ENCODE results near the gene CLMN. TPM values are rescaled to one million over a fixed set of nuclear protein-coding genes. Genes with fewer than 3 reads are reported as not detected.

Gene CLMN
- polyA plus RNA-seq, 3 donors = 20.9 to 24.0 (median 22.8) TPM

DNA sequence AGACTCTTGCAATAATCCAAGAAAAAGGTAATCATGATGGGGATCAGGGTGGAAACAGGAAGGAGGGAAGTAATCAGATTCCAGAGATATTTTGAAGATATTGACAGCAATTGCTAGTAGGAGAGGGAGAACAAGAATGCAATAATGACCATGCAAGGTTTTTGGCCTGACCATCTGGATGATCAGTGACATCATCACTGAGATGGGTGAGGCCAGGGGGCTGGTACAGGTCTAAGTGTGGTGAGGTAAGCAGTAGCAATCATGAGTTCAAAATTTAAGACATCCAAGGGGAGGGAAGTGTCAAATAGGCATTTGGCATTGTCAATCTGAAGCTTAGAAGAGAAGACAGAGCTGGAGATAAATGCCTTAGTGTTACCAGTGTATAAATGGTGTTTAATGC is 24.8 kb upstream of the CLMN start:
- DNase-seq (ENCODE audit: low read depth in 3 of 3, low spot score in 2 of 3) = no peak

- DNase-seq (ENCODE audit: low read depth in 3 of 3, low spot score in 2 of 3) = no peak
Observed at GRCh38 chr14:95341564-95341963, 21.9 kb upstream of the CLMN start.

- DNase-seq (ENCODE audit: low read depth in 3 of 3, low spot score in 2 of 3) = no peak
Observed at GRCh38 chr14:95341115-95341514, 21.4 kb upstream of the CLMN start.

DNA sequence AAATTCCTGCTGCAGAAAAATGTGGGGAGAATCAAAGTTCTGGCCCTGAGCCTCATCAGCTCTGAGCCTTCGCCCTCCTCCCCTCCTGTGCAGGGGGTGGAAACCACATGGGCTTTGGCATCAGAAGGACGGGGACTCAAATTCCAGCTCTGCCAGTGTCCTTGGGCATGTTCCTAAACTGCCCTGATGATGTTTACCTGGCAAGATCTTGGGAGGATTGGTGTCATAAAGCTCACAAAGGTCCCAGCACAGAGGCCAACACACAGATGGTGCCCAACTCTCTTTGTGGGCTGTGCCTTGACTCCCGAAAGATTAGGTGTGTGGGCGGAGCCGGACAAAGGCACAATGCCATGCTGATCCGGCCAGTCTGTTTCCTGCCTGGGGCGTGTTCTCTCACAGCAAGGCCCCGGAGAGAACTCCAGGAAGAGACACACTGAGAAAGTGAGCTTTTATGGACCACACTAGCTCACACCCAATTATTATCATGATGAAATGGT is 20.5 kb upstream of the CLMN start:
- DNase-seq (ENCODE audit: low read depth in 3 of 3, low spot score in 2 of 3) = no peak

DNA sequence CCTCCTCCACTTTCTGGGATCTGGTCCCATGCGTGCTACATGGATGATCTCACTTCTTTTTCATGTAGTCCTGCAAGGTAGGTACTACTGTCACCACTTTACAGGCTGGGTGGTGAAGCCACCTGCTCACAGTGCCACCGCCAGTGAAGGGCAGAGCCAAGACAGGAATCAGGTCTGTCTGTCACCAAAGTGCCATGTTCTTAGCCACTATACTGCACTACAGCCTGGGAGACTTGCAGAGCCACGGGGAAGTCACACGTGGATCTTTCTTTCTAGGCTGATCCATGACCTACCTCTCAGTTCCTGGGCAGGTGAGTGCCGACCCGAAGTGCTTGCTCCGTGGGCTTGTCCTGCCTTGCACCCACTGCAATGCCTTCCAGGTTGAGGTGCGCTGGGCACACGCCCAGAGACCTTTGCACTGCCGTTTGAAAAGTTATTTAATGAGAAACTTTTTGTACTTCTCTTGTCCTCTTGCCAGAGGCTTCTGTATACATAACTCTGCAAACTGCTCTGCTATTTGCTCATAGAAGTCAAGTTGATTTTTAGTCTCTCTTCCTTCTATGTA is 19.7 kb upstream of the CLMN start:
- no peak for DNase-seq (ENCODE audit: low read depth in 3 of 3, low spot score in 2 of 3)

- no peak for DNase-seq (ENCODE audit: low read depth in 3 of 3, low spot score in 2 of 3)
Observed at GRCh38 chr14:95338436-95338835, 18.7 kb upstream of the CLMN start.

- no peak for DNase-seq (ENCODE audit: low read depth in 3 of 3, low spot score in 2 of 3)
Observed at GRCh38 chr14:95337041-95337595, 17.4 kb upstream of the CLMN start.

- no peak for DNase-seq (ENCODE audit: low read depth in 3 of 3, low spot score in 2 of 3)
Observed at GRCh38 chr14:95336192-95336760, 16.6 kb upstream of the CLMN start.

DNA sequence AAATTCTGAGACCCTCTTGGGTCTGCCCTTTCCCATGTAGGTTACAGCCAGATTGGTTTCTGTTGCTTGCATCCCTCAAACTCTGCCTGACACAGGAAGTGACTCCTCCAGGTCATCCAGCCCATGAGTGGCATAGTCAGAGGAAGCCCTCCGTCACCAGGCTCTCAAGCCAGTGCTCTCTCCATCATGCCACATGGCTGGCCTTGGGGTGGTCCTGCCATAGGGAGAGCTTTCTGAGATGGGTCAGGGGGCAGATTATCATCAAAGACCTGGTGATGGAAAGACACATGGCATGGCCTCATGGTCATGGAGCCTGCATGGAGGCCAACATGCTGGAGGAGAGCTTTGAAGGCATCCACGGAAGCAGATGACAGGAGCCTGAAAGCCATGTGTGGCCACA is 15.4 kb upstream of the CLMN start:
- DNase-seq (ENCODE audit: low read depth in 3 of 3, low spot score in 2 of 3) = no peak

GRCh38 chr14:95334044-95334443 is 14.3 kb upstream of the CLMN start:
- no peak for DNase-seq (ENCODE audit: low read depth in 3 of 3, low spot score in 2 of 3)

- DNase-seq (ENCODE audit: low read depth in 3 of 3, low spot score in 2 of 3) = no peak
Observed at GRCh38 chr14:95332641-95333040, 12.9 kb upstream of the CLMN start.

DNA sequence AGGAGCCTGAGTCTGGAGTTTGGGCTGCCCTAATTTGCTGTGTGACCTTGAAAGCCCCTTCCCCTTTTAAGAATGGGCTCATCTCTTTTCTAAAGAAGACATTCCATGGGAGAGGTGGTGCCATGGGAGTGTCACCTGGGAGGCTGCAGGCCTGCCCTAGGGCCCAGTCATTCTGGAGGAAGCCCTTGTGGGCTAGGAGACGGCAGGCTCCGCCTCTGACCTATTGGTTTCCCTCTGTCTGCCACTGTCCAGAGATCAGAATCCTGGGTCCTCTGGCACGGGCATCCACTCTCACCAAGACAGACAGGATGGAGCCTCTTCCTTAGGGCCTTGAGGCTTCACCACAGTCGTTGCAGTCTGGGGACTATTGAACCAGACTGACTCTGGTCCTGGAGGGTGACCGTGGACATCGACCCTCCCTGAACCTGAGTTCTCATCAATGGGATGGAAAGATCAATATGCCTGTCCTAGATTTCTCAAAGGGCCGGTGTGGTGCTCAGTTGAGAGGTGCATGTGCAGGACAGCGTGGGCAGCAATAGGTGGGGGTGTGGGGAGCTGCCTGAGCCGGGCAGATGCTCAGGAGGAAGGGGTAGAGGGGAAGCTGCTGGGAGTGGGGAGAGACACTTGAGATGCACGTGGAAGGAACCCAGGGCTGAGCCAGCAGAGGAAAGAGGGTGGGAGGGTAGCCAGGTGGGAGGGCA is 12.2 kb upstream of the CLMN start:
- DNase-seq (ENCODE audit: low read depth in 3 of 3, low spot score in 2 of 3) = no peak

GRCh38 chr14:95330591-95331370 is 11.1 kb upstream of the CLMN start:
- DNase-seq (ENCODE audit: low read depth in 3 of 3, low spot score in 2 of 3) = no peak

DNA sequence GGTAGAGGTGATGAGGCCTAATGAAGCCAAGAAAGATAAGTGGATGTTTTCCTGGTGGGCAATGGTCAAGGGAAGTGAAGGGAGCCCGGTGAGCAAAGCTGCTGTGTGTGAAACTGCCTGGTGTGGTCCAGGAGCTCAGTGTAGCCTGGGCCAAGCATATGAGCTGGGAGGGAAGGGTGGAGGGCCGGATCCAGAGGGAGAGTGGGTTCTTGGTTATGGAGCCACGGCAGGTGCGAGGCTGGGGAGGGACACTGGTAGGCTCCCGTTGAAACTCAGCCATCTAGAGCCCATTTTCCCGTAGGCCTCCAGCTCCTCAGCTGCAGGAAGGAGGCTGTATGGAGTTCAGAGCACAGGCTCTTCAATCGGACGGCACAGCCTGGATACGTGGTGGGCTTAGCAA is 10.2 kb upstream of the CLMN start:
- DNase-seq (ENCODE audit: low read depth in 3 of 3, low spot score in 2 of 3) = no peak

DNA sequence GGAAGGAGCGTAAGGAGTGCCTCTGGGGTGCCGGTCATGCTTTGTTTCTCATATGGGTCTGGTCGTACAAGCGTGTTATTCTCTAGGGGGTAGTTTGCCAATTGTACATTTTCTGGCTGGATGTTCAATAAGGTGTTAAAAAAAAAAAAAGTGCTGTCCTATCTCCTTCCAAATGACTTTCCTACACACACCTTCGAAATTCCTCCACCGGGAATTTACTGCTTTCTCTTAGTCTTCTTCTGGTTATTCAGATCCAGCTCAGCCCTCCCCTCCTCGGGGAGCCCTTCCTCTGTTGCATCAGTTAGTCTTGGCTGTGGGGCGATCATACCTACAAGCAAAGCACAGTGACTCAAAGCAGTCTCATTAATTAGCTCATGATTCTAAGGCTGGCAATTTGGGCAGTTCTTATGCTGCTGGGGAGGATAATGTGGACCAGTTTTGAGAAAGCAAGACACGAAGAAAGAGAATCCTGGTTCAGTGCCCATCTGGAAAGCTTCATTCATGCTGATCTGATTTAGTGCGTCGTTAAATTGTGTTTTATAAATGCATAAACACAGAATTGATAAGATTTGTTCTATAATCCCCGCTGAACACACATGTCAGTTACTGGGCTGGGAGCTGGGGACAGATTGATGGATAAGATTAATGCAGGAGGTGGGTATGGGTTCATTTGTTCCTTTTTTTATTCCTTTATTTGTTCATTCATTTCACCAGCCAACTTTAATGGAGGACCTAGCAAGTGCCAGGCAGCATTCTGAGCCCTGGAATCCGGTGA is 9.2 kb upstream of the CLMN start:
- no peak for DNase-seq (ENCODE audit: low read depth in 3 of 3, low spot score in 2 of 3)

- DNase-seq (ENCODE audit: low read depth in 3 of 3, low spot score in 2 of 3) = no peak
Observed at GRCh38 chr14:95327558-95328374, 8.1 kb upstream of the CLMN start.

GRCh38 chr14:95326987-95327386 is 7.3 kb upstream of the CLMN start:
- no peak for DNase-seq (ENCODE audit: low read depth in 3 of 3, low spot score in 2 of 3)

GRCh38 chr14:95323917-95324316 is 4.2 kb upstream of the CLMN start:
- DNase-seq (ENCODE audit: low read depth in 3 of 3, low spot score in 2 of 3) = no peak

DNA sequence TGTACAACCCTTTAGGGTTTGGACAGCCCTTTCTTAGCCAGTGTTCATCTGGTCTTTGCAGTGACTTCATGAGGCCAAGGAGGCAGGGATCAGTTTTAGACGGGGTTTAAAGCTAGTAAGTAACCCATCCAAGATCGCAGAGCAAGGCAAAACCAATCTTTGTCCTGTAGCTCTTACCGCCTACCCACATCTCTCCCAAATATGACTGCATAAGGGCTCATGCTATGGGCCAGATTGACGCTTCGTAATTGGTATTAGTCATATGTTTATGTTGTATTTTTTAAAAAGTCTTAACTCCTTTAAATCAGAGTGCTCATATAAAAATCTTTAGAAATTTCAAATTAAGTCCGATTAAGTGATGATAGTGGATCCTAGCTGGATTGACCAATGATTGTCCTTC is 3.7 kb upstream of the CLMN start:
- DNase-seq (ENCODE audit: low read depth in 3 of 3, low spot score in 2 of 3) = no peak

- no peak for DNase-seq (ENCODE audit: low read depth in 3 of 3, low spot score in 2 of 3)
Observed at GRCh38 chr14:95322651-95323050, 2.9 kb upstream of the CLMN start.
